ENCODE data around the gene PICK1.

PICK1 gene

GRCh38 chr22:38103641-38104040 lies 46.4 kb downstream of the PICK1 start:
- peaks cover 9% of the 10 kb centered on the region for H3K27me3 Mint-ChIP-seq (ENCODE audit: low read depth)
- H3K4me1 Mint-ChIP-seq = peaks cover 3% of the 10 kb centered on the region
- TF ChIP-seq CTCF (IDR thresholded peaks at IDR 0.05; ENCODE audit: unreplicated experiment in 3 of 3) = no peak
- H3K27ac Mint-ChIP-seq = no peak overlapping the region
- no peak overlapping the region for H3K4me3 Mint-ChIP-seq
- no peaks in the 10 kb centered on the region for H3K36me3 Mint-ChIP-seq (ENCODE audit: low read depth)
- no peaks in the 10 kb centered on the region for H3K9me3 Mint-ChIP-seq

GRCh38 chr22:38104084-38104483 lies 46.9 kb downstream of the PICK1 start:
- TF ChIP-seq CTCF (IDR thresholded peaks at IDR 0.05; ENCODE audit: unreplicated experiment in 3 of 3) = no peak
- H3K27ac Mint-ChIP-seq = no peak overlapping the region
- H3K27me3 Mint-ChIP-seq (ENCODE audit: low read depth) = peaks cover 11% of the 10 kb centered on the region
- no peaks in the 10 kb centered on the region for H3K4me1 Mint-ChIP-seq
- no peak overlapping the region for H3K4me3 Mint-ChIP-seq
- no peaks in the 10 kb centered on the region for H3K9me3 Mint-ChIP-seq
- H3K36me3 Mint-ChIP-seq (ENCODE audit: low read depth) = no peaks in the 10 kb centered on the region

GRCh38 chr22:38106814-38107578 lies 49.8 kb downstream of the PICK1 start:
- no peak overlapping the region for H3K4me3 Mint-ChIP-seq
- no peak for TF ChIP-seq CTCF (IDR thresholded peaks at IDR 0.05; ENCODE audit: unreplicated experiment in 3 of 3)
- H3K4me1 Mint-ChIP-seq = no peaks in the 10 kb centered on the region
- H3K27me3 Mint-ChIP-seq (ENCODE audit: low read depth) = peaks cover 7% of the 10 kb centered on the region
- no peaks in the 10 kb centered on the region for H3K9me3 Mint-ChIP-seq
- no peak overlapping the region for H3K27ac Mint-ChIP-seq
- no peaks in the 10 kb centered on the region for H3K36me3 Mint-ChIP-seq (ENCODE audit: low read depth)

GRCh38 chr22:38107692-38108515 lies 50.7 kb downstream of the PICK1 start:
- no peak for TF ChIP-seq CTCF (IDR thresholded peaks at IDR 0.05; ENCODE audit: unreplicated experiment in 3 of 3)
- no peaks in the 10 kb centered on the region for H3K9me3 Mint-ChIP-seq
- H3K27me3 Mint-ChIP-seq (ENCODE audit: low read depth) = peaks cover 7% of the 10 kb centered on the region
- no peaks in the 10 kb centered on the region for H3K4me1 Mint-ChIP-seq
- no peak overlapping the region for H3K27ac Mint-ChIP-seq
- H3K4me3 Mint-ChIP-seq = no peak overlapping the region
- no peaks in the 10 kb centered on the region for H3K36me3 Mint-ChIP-seq (ENCODE audit: low read depth)

- Mint-ChIP-seq H3K27ac (no peak overlapping the region), H3K4me3 (no peak overlapping the region), H3K9me3 (no peaks in the 10 kb centered on the region), H3K4me1 (no peaks in the 10 kb centered on the region), H3K27me3 (ENCODE audit: low read depth) (peaks cover 11% of the 10 kb centered on the region), H3K36me3 (ENCODE audit: low read depth) (no peaks in the 10 kb centered on the region)
- TF ChIP-seq CTCF (IDR thresholded peaks at IDR 0.05; ENCODE audit: unreplicated experiment in 3 of 3) = no peak
Observed at GRCh38 chr22:38108561-38109319, 51.5 kb downstream of the PICK1 start.
